ENCODE measurements around the gene RILP. TPM values are rescaled to one million over a fixed set of nuclear protein-coding genes. Genes with fewer than 3 reads are reported as not detected.

The RILP gene
- total and polyA plus RNA-seq, 12 donors, result 47.5 to 152 (median 63.2) TPM

DNA sequence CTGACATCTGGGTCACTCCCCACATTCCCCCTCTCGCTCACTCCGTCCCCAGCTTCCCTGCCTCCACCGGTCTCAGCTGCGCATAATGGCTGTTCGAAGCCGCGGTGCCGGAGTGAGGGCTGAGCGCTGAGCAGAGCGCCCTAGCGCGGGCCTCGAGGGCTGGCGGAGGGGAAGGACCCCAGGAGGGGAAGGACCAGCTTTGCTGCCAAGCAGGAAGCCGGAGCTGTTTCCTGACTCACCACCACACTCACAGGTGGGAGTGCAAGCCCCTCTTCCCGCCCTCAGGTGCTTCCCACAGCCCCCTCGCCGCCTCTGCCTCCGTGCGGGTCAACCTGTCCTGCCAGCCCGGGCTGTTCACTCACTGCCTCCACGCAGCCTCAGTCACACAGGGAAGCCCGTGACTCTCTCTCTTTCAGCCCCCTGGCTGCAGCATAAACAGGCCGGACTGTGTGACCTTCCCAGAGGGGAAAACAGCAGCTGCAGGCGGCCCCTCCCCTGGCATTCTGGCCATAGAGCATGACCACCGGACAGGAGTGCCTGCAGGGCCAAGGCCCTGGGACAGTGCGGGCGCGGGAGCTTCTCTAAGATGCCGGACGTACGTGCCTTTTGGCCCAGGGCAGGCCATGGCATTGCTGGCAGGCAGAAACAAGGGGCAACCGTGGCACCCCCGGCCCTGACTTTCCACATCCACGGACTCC is 44.7 kb downstream of the RILP start:
- no peak for DNase-seq

DNA sequence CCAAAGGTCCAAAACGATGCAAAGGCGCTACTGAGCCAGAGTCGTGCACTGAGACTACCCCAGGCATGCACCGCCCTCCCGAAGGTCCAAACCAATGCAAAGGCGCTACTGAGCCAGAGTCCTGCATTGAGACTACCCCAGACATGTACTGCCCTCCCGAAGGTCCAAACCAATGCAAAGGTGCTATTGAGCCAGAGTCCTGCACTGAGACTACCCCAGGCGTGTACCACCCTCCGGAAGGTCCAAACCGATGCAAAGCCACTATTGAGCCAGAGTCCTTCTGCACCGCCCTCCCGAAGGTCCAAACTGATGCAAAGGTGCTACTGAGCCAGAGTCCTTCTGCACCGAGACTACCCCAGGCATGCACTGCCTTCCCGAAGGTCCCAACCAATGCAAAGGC is 48.1 kb downstream of the RILP start:
- DNase-seq (no peak), ATAC-seq (no peak)
- Histone ChIP-seq H3K36me3 (peaks cover 0 to 17% (median 0%) of the 10 kb centered on the region in 9 donors), H3K27me3 (no peaks in the 10 kb centered on the region), H3K4me1 (peaks cover 0 to 17% (median 0%) of the 10 kb centered on the region in 9 donors), H3K27ac (no peak overlapping the region), H3K9me3 (peaks cover 0 to 7% (median 0%) of the 10 kb centered on the region in 11 donors), H3K4me3 (no peak overlapping the region)
- 97 to 99% methylated on average over 14 of the region's 14 CpGs for WGBS, 2 donors
- intact Hi-C loops (cut with DNase I), result no loop called here
- TF ChIP-seq, protein P1, sequence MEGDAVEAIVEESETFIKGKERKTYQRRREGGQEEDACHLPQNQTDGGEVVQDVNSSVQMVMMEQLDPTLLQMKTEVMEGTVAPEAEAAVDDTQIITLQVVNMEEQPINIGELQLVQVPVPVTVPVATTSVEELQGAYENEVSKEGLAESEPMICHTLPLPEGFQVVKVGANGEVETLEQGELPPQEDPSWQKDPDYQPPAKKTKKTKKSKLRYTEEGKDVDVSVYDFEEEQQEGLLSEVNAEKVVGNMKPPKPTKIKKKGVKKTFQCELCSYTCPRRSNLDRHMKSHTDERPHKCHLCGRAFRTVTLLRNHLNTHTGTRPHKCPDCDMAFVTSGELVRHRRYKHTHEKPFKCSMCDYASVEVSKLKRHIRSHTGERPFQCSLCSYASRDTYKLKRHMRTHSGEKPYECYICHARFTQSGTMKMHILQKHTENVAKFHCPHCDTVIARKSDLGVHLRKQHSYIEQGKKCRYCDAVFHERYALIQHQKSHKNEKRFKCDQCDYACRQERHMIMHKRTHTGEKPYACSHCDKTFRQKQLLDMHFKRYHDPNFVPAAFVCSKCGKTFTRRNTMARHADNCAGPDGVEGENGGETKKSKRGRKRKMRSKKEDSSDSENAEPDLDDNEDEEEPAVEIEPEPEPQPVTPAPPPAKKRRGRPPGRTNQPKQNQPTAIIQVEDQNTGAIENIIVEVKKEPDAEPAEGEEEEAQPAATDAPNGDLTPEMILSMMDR (IDR thresholded peaks at IDR 0.05), result no peak

More for the DNA sequence above, 44.7 kb downstream of the RILP start:
- peaks cover 0 to 38% (median 0%) of the 10 kb centered on the region in 9 donors for H3K4me1 ChIP-seq
- no peaks in the 10 kb centered on the region for H3K27me3 ChIP-seq
- ATAC-seq, result peak in 1 of 8 donors; percentile 40
- TF ChIP-seq, protein P1 (IDR thresholded peaks at IDR 0.05), result no peak
- H3K36me3 ChIP-seq, result peaks cover 0 to 31% (median 0%) of the 10 kb centered on the region in 9 donors
- H3K4me3 ChIP-seq, result no peak overlapping the region
- 61 to 63% methylated on average over 33 to 35 of the region's 35 CpGs for WGBS, 2 donors
- no peak overlapping the region for H3K27ac ChIP-seq
- intact Hi-C loops (cut with DNase I), result no loop called here
- H3K9me3 ChIP-seq, result peaks cover 0 to 7% (median 0%) of the 10 kb centered on the region in 11 donors

DNA sequence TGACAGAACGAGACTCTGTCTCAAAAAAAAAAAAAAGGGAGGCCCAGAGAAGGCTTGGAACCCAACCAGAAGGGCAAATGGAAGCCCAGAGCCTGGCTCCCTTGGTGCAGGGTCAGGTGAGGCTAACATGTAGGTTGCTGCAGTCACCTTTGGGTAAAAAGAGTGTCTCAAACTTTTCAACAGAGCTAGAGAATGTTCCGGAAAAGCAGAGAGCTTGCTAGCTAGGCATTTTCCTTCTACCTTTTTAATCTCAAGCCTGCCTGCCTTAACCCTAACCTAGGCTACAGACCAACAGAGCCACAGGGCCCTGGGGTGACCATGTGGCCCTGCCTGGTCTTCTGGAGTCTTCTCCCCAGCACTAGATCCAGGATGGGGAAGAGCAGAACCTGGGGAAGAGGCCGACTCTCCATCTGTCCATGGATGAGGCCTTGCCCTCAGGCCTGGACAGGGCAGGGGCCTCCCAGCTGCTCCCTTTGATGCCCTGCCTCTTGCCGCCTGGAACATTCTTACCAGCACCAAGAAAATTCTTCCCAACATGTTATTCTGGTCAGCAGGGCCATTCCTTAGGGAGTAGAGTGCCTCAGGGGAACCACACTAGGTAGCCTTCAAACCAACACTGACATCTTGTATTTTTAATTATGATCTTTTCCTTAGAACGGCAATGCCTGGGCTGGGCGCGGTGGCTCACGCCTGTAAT is 51.1 kb downstream of the RILP start:
- TF ChIP-seq, protein P1 (IDR thresholded peaks at IDR 0.05), result no peak
- WGBS, 2 donors, result 93% methylated on average over 8 of the region's 8 CpGs
- intact Hi-C loops (cut with DNase I), result no loop called here
- peak in 1 of 8 donors; percentile 15 for ATAC-seq
- Histone ChIP-seq H3K9me3 (peaks cover 0 to 7% (median 0%) of the 10 kb centered on the region in 11 donors), H3K4me3 (no peak overlapping the region), H3K4me1 (peaks cover 0 to 4% (median 0%) of the 10 kb centered on the region in 9 donors), H3K36me3 (peaks cover 0 to 14% (median 0%) of the 10 kb centered on the region in 9 donors), H3K27me3 (no peaks in the 10 kb centered on the region), H3K27ac (no peak overlapping the region)
- no peak for DNase-seq

DNA sequence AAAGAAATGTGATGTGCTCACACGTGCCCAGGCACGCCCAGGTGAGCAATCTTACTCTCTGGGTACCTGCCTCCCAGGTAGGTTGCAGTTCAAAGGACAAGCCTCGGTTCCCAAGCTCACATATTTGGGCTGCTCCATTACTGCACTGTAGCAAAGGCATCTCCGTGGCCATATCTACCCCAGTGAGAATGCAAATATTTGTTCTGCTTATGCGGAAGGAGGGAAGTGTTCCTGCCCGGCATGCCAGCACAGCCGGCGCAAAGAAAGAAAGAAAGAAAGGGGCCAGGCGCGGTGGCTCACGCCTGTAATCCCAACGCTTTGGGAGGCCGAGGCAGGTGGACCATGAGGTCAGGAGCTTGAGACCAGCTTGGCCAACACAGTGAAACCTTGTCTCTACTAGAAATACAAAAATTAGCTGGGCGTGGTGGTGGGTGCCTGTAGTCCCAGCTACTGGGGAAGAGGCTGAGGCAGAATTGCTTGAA is 51.8 kb downstream of the RILP start:
- TF ChIP-seq, protein P1 (IDR thresholded peaks at IDR 0.05), result no peak
- Histone ChIP-seq H3K27ac (no peak overlapping the region), H3K9me3 (peaks cover 0 to 7% (median 0%) of the 10 kb centered on the region in 11 donors), H3K36me3 (peaks cover 0 to 15% (median 0%) of the 10 kb centered on the region in 9 donors), H3K4me1 (peaks cover 0 to 10% (median 0%) of the 10 kb centered on the region in 9 donors), H3K4me3 (no peak overlapping the region), H3K27me3 (no peaks in the 10 kb centered on the region)
- no peak for DNase-seq
- intact Hi-C loops (cut with DNase I), result no loop called here
- WGBS, 2 donors, result 92 to 93% methylated on average over 14 of the region's 14 CpGs
- ATAC-seq, result no peak

Other genes with a start within 250 kb of the RILP start
- 100 to 1,000 TPM; 600 to 791 (median 620) TPM for gene YWHAE, start 249.6 kb downstream of the RILP start, total RNA-seq
- 100 to 1,000 TPM; 478 to 505 TPM for gene YWHAE, start 249.6 kb downstream of the RILP start, polyA plus RNA-seq
- gene CRK, start 193.6 kb downstream of the RILP start, total RNA-seq, result 10 to 100 TPM; 30.4 to 47.5 (median 37.9) TPM
- 10 to 100 TPM; 22.2 to 29.4 TPM for gene CRK, start 193.6 kb downstream of the RILP start, polyA plus RNA-seq
- gene MYO1C, start 157.2 kb downstream of the RILP start, total RNA-seq, result 100 to 1,000 TPM; 131 to 229 (median 179) TPM
- 100 to 1,000 TPM; 101 to 120 TPM for gene MYO1C, start 157.2 kb downstream of the RILP start, polyA plus RNA-seq
- 10 to 100 TPM; 26.8 to 41.2 (median 32.7) TPM for gene INPP5K, start 133.3 kb downstream of the RILP start, total RNA-seq
- gene INPP5K, start 133.3 kb downstream of the RILP start, polyA plus RNA-seq, result 10 to 100 TPM; 38.6 to 45.5 TPM
- gene PITPNA, start 87.1 kb downstream of the RILP start, total RNA-seq, result 10 to 100 TPM; 39.5 to 61.0 (median 50.6) TPM
- gene PITPNA, start 87.1 kb downstream of the RILP start, polyA plus RNA-seq, result 10 to 100 TPM in 1 of 2 donors, 1 to 10 TPM in 1; 8.0 to 36.9 TPM
- 10 to 100 TPM in 1 of 10 donors, 1 to 10 TPM in 9; 4.1 to 16.4 (median 7.0) TPM for gene SLC43A2, start 21.0 kb downstream of the RILP start, total RNA-seq
- gene SLC43A2, start 21.0 kb downstream of the RILP start, polyA plus RNA-seq, result 1 to 10 TPM; 1.6 to 3.9 TPM
- 10 to 100 TPM in 7 of 10 donors, 1 to 10 TPM in 3; 7.6 to 18.8 (median 13.2) TPM for gene SCARF1, start 4.1 kb downstream of the RILP start, total RNA-seq
- gene SCARF1, start 4.1 kb downstream of the RILP start, polyA plus RNA-seq, result 10 to 100 TPM; 10.2 to 22.6 TPM
- 100 to 1,000 TPM; 137 to 205 (median 179) TPM for gene PRPF8, start 35.0 kb upstream of the RILP start, total RNA-seq
- gene PRPF8, start 35.0 kb upstream of the RILP start, polyA plus RNA-seq, result 100 to 1,000 TPM in 1 of 2 donors, 10 to 100 TPM in 1; 79.1 to 107 TPM
- 1 to 10 TPM in 9 of 10 donors, under 1 TPM in 1; 0.96 to 6.0 (median 1.9) TPM for gene TLCD2, start 60.5 kb upstream of the RILP start, total RNA-seq
- gene TLCD2, start 60.5 kb upstream of the RILP start, polyA plus RNA-seq, result 1 to 10 TPM; 1.6 to 3.2 TPM
- gene WDR81, start 74.8 kb upstream of the RILP start, total RNA-seq, result 10 to 100 TPM in 4 of 10 donors, 1 to 10 TPM in 6; 7.7 to 16.9 (median 9.2) TPM
- gene WDR81, start 74.8 kb upstream of the RILP start, polyA plus RNA-seq, result 10 to 100 TPM in 1 of 2 donors, 1 to 10 TPM in 1; 8.5 to 14.9 TPM
- 1 to 10 TPM in 3 of 10 donors, under 1 TPM in 5, not detected in 2; 0.18 to 1.3 (median 0.41) TPM for gene SERPINF2, start 93.0 kb upstream of the RILP start, total RNA-seq
- 1 to 10 TPM; 2.0 to 2.8 TPM for gene SERPINF2, start 93.0 kb upstream of the RILP start, polyA plus RNA-seq
- 100 to 1,000 TPM in 4 of 10 donors, 10 to 100 TPM in 6; 26.2 to 185 (median 89.1) TPM for gene SERPINF1, start 112.2 kb upstream of the RILP start, total RNA-seq
- gene SERPINF1, start 112.2 kb upstream of the RILP start, polyA plus RNA-seq, result 100 to 1,000 TPM; 181 to 247 TPM
- gene SMYD4, start 180.0 kb upstream of the RILP start, total RNA-seq, result 10 to 100 TPM in 4 of 10 donors, 1 to 10 TPM in 6; 7.2 to 13.5 (median 9.3) TPM
- gene SMYD4, start 180.0 kb upstream of the RILP start, polyA plus RNA-seq, result 1 to 10 TPM; 4.6 to 6.9 TPM
- gene RPA1, start 180.1 kb upstream of the RILP start, total RNA-seq, result 10 to 100 TPM; 51.1 to 96.6 (median 75.4) TPM
- gene RPA1, start 180.1 kb upstream of the RILP start, polyA plus RNA-seq, result 10 to 100 TPM in 1 of 2 donors, 1 to 10 TPM in 1; 7.2 to 32.3 TPM